ENCODE results near the gene DCAF6. TPM values are rescaled to one million over a fixed set of nuclear protein-coding genes. Genes with fewer than 3 reads are reported as not detected.

Gene DCAF6
- total RNA-seq, 2 experiments from 2014 or later, result 23.2 to 30.6 TPM

DNA sequence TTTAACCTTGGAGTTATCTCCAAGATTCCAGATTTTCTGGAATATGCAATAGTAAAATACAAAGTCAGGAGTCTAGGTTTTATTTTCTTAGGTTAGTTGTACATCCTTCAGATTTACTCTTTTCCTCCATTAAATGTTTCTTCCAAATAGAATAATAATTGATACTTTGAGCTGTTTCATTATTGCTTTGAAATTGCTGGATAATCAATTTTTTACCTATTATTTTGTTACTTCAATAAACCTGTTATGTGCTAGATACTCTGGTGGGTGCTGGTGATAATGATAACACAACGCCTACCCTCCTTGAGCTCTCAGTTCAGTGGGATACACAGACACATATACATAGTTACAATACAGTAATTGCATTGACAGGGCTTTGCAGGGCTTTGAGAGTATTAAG, 120.9 kb downstream of the DCAF6 start:
- intact Hi-C loops (cut with micrococcal nuclease; ENCODE audit: unreplicated experiment), result no loop called here
- no peaks in the 10 kb centered on the region for H3K79me2 ChIP-seq (ENCODE audit: insufficient read depth, low read depth, low read length)
- no TSS peak for BruUV-seq (replicated peaks)
- H3K9me2 ChIP-seq (ENCODE audit: insufficient read depth, low read length), result no peaks in the 10 kb centered on the region
- no peak overlapping the region for H2AFZ ChIP-seq (ENCODE audit: low read length)
- ChIA-PET CTCF (ENCODE audit: unreplicated experiment) (no interaction called here), POLR2A (no interaction called here)
- no peak overlapping the region for H3K4me2 ChIP-seq (ENCODE audit: low read length)
- no peak for DNase-seq (ENCODE audit: low spot score)
- H3K36me3 ChIP-seq (ENCODE audit: insufficient read depth, low read length), result 0 out of 2 replicates have a peak, but pooled peaks cover 5% of the 10 kb centered on the region
- no peaks in the 10 kb centered on the region for H3K9me3 ChIP-seq (ENCODE audit: low read length)
- H4K20me1 ChIP-seq (ENCODE audit: insufficient read depth, low read length), result no peaks in the 10 kb centered on the region
- no peak overlapping the region for H3K27ac ChIP-seq (ENCODE audit: low read depth, low read length, poor library complexity, severe bottlenecking)
- no peak for TF ChIP-seq EZH2phosphoT487 (IDR thresholded peaks at IDR 0.05; ENCODE audit: borderline replicate concordance, low read depth, low read length)
- TF ChIP-seq, protein P1, sequence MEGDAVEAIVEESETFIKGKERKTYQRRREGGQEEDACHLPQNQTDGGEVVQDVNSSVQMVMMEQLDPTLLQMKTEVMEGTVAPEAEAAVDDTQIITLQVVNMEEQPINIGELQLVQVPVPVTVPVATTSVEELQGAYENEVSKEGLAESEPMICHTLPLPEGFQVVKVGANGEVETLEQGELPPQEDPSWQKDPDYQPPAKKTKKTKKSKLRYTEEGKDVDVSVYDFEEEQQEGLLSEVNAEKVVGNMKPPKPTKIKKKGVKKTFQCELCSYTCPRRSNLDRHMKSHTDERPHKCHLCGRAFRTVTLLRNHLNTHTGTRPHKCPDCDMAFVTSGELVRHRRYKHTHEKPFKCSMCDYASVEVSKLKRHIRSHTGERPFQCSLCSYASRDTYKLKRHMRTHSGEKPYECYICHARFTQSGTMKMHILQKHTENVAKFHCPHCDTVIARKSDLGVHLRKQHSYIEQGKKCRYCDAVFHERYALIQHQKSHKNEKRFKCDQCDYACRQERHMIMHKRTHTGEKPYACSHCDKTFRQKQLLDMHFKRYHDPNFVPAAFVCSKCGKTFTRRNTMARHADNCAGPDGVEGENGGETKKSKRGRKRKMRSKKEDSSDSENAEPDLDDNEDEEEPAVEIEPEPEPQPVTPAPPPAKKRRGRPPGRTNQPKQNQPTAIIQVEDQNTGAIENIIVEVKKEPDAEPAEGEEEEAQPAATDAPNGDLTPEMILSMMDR (conservative IDR thresholded peaks at IDR 0.05; ENCODE audit: low read length), result no peak
- H3K4me1 ChIP-seq (ENCODE audit: insufficient read depth, low read length, poor library complexity, severe bottlenecking), result peaks cover 5% of the 10 kb centered on the region
- no peak overlapping the region for H3K4me3 ChIP-seq (ENCODE audit: low read depth, low read length, poor library complexity, severe bottlenecking)

DNA sequence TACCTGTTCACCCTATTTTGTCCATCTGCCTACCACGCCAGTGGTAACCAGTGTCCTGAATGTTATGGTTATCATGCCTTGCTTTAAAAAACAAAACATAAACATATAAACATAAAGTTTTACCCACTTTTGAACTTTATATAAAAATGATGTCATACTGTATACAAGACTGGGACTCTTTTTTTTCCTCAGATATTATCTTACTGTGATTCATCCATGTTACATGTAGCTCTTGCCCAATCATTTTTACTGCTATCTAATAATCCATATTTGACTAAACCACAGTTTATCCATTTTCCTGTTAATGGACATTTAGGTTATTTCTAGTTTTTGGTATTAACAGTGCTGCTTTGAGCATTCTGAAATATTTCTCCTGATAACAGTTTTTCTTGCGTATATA, 121.4 kb downstream of the DCAF6 start:
- TF ChIP-seq EZH2phosphoT487 (IDR thresholded peaks at IDR 0.05; ENCODE audit: borderline replicate concordance, low read depth, low read length), result no peak
- H2AFZ ChIP-seq (ENCODE audit: low read length), result no peak overlapping the region
- H3K79me2 ChIP-seq (ENCODE audit: insufficient read depth, low read depth, low read length), result no peaks in the 10 kb centered on the region
- BruUV-seq (replicated peaks), result no TSS peak
- H4K20me1 ChIP-seq (ENCODE audit: insufficient read depth, low read length), result no peaks in the 10 kb centered on the region
- no peaks in the 10 kb centered on the region for H3K9me2 ChIP-seq (ENCODE audit: insufficient read depth, low read length)
- H3K4me2 ChIP-seq (ENCODE audit: low read length), result no peak overlapping the region
- DNase-seq (ENCODE audit: low spot score), result no peak
- H3K36me3 ChIP-seq (ENCODE audit: insufficient read depth, low read length), result 0 out of 2 replicates have a peak, but pooled peaks cover 5% of the 10 kb centered on the region
- POLR2A ChIA-PET, result interaction anchor here (0.6 kb wide), 1 partner anchor 17 kb away, joined by 3 read pairs; no protein-coding TSS in a partner anchor
- no peak overlapping the region for H3K4me3 ChIP-seq (ENCODE audit: low read depth, low read length, poor library complexity, severe bottlenecking)
- CTCF ChIA-PET (ENCODE audit: unreplicated experiment), result no interaction called here
- peaks cover 5% of the 10 kb centered on the region for H3K4me1 ChIP-seq (ENCODE audit: insufficient read depth, low read length, poor library complexity, severe bottlenecking)
- no peaks in the 10 kb centered on the region for H3K9me3 ChIP-seq (ENCODE audit: low read length)
- no peak overlapping the region for H3K27ac ChIP-seq (ENCODE audit: low read depth, low read length, poor library complexity, severe bottlenecking)
- intact Hi-C loops (cut with micrococcal nuclease; ENCODE audit: unreplicated experiment), result no loop called here

DNA sequence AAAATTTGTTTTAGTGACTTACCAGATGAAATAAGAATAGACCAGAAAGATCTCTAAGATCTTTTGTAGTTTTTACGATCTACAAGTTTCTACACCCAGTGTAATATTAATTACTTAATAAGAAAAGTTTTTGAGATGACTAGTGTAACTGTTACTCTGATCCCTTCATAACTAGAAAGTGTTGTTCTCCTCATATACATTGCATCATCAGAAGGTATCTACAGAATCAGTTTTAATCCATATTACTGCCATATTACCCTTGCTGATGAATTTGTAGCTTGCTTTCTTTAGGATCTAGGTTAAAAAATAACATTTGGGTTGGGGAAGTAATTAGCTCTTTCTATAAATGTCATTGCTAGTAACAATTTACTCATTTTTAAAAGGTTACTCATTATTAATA, 127.7 kb downstream of the DCAF6 start:
- H3K79me2 ChIP-seq (ENCODE audit: insufficient read depth, low read depth, low read length), result no peaks in the 10 kb centered on the region
- ChIA-PET CTCF (ENCODE audit: unreplicated experiment) (no interaction called here), POLR2A (interaction anchor here (0.6 to 1.9 kb wide), 8 partner anchors 10 to 266 kb away, joined by 3 to 10 read pairs (median 4); partner anchors contain the start of gene MPC2)
- intact Hi-C loops (cut with micrococcal nuclease; ENCODE audit: unreplicated experiment), result no loop called here
- H3K4me3 ChIP-seq (ENCODE audit: low read depth, low read length, poor library complexity, severe bottlenecking), result no peak overlapping the region
- peaks cover 41% of the 10 kb centered on the region for H3K36me3 ChIP-seq (ENCODE audit: insufficient read depth, low read length)
- H3K4me1 ChIP-seq (ENCODE audit: insufficient read depth, low read length, poor library complexity, severe bottlenecking), result no peaks in the 10 kb centered on the region
- no peak for DNase-seq (ENCODE audit: low spot score)
- H2AFZ ChIP-seq (ENCODE audit: low read length), result no peak overlapping the region
- no peak overlapping the region for H3K4me2 ChIP-seq (ENCODE audit: low read length)
- H3K9me3 ChIP-seq (ENCODE audit: low read length), result no peaks in the 10 kb centered on the region
- no TSS peak for BruUV-seq (replicated peaks)
- TF ChIP-seq, protein P1 (conservative IDR thresholded peaks at IDR 0.05; ENCODE audit: low read length), result no peak
- no peak for TF ChIP-seq EZH2phosphoT487 (IDR thresholded peaks at IDR 0.05; ENCODE audit: borderline replicate concordance, low read depth, low read length)
- H4K20me1 ChIP-seq (ENCODE audit: insufficient read depth, low read length), result no peaks in the 10 kb centered on the region
- no peaks in the 10 kb centered on the region for H3K9me2 ChIP-seq (ENCODE audit: insufficient read depth, low read length)
- no peak overlapping the region for H3K27ac ChIP-seq (ENCODE audit: low read depth, low read length, poor library complexity, severe bottlenecking)
